Panc1 (cell line): ENCODE results near the gene SIN3B. TPM values are rescaled to one million over a fixed set of nuclear protein-coding genes. Genes with fewer than 3 reads are reported as not detected.

ENCODE experiments used
- ATAC-seq: fragments of 200-7000 bp; cut with Tn5 transposase; 2 replicates; pipeline ENCODE4 v1.9.1; 2020; ENCODE audit warnings: mild to moderate bottlenecking, moderate library complexity
- BruUV-seq: library from RNA; stranded (reverse); fragments of 400-500 nt; replicated peaks from 2 replicates; lab custom pipeline; 2021; lab: Mats Ljungman, UMichigan
- CTCF ChIA-PET: fragments of 300-600 bp; sonication (Branson Sonifier 250); formaldehyde crosslinking; loops from one replicate; lab custom pipeline; 2022; ENCODE audit warnings: antibody characterized with exemption; lab: Charles Lee
- POLR2A ChIA-PET: fragments of 300-600 bp; sonication (Branson Sonifier 250); formaldehyde crosslinking; loops from one replicate; lab custom pipeline; 2022; ENCODE audit warnings: antibody characterized with exemption; lab: Charles Lee
- DNase-seq: peaks from one replicate; pipeline ENCODE4 v3.0.0-alpha.2; 2010; ENCODE audit warnings: low read depth, low spot score
- H3K27ac ChIP-seq: 2 replicates; pipeline ENCODE4 v1.5.1; 2011; ENCODE audit warnings: mild to moderate bottlenecking, low read length, inconsistent platforms
- H3K27me3 ChIP-seq: fragments of 200-500 bp; sonication (Bioruptor generic); 2 replicates; pipeline ENCODE4 v1.6.0; 2014; ENCODE audit warnings: low read length, inconsistent platforms; ENCODE audit not compliant: control insufficient read depth, insufficient read depth
- H3K36me3 ChIP-seq: fragments of 200-500 bp; sonication (Bioruptor generic); 2 replicates; pipeline ENCODE4 v1.5.1; 2014; ENCODE audit warnings: inconsistent platforms, mild to moderate bottlenecking, low read length, moderate library complexity; ENCODE audit not compliant: control insufficient read depth, insufficient read depth
- H3K4me1 ChIP-seq: 2 replicates; pipeline ENCODE4 v1.5.1; 2011; ENCODE audit warnings: inconsistent platforms, mild to moderate bottlenecking, low read length, moderate library complexity; ENCODE audit not compliant: control insufficient read depth, insufficient read depth
- H3K4me3 ChIP-seq, 2 experiments: 2 replicates each; pipeline ENCODE4 v1.5.1; 2011 to 2012; ENCODE audit warnings: low read depth in 2 of 2, low read length in 2 of 2, mild to moderate bottlenecking in 2 of 2, inconsistent platforms in 1 of 2, moderate library complexity in 1 of 2
- H3K9me3 ChIP-seq: fragments of 200-500 bp; sonication (Bioruptor generic); 2 replicates; pipeline ENCODE4 v1.5.1; 2014; ENCODE audit warnings: low read depth, mild to moderate bottlenecking, inconsistent platforms, low read length, moderate library complexity; ENCODE audit not compliant: control insufficient read depth, insufficient read depth
- CTCF ChIP-seq: fragments of 450-650 bp; IDR thresholded peaks from 2 replicates; pipeline ENCODE4 v1.5.1; 2017; ENCODE audit warnings: mild to moderate bottlenecking
- POLR2AphosphoS5 ChIP-seq: IDR thresholded peaks from 2 replicates; pipeline ENCODE4 v1.6.1; 2012; ENCODE audit warnings: mild to moderate bottlenecking, low read depth, low read length, moderate library complexity
- SIN3A ChIP-seq: IDR thresholded peaks from 2 replicates; pipeline ENCODE4 v1.6.1; 2012; ENCODE audit warnings: low read depth, mild to moderate bottlenecking, low read length, moderate library complexity, borderline replicate concordance; ENCODE audit not compliant: insufficient read depth
- TCF7L2 ChIP-seq: IDR thresholded peaks from 2 replicates; pipeline ENCODE4 v1.6.1; 2011; ENCODE audit warnings: mild to moderate bottlenecking, low read depth, low read length, inconsistent platforms
- in situ Hi-C: cut with HindIII; loops from 2 replicates; pipeline ENCODE4 v1.10.0; 2016; ENCODE audit warnings: low sequenced_read_pairs, low pct_unique_long_range_greater_than_20kb
- intact Hi-C: fragments of 100-400 bp; cut with micrococcal nuclease; formaldehyde crosslinking; loops from one replicate; pipeline ENCODE4 v1.10.0; 2022; ENCODE audit not compliant: unreplicated experiment
- total RNA-seq: library from RNA; stranded (reverse); gene quantifications from one replicate; pipeline ENCODE4 v1.2.1, GENCODE V29; 2021; ENCODE audit not compliant: unreplicated experiment
- TF ChIP-seq, protein P1 (sequence below), 2 experiments: IDR thresholded peaks; 2 replicates each; pipeline ENCODE4 v1.6.1; 2011 to 2012; ENCODE audit warnings: low read depth in 2 of 2, control low read depth in 1 of 2, low read length in 1 of 2, mild to moderate bottlenecking in 1 of 2, moderate library complexity in 1 of 2; ENCODE audit not compliant: insufficient read depth in 1 of 2

SIN3B gene
- total RNA-seq, 1 experiment from 2014 or later = 47.0 TPM

DNA sequence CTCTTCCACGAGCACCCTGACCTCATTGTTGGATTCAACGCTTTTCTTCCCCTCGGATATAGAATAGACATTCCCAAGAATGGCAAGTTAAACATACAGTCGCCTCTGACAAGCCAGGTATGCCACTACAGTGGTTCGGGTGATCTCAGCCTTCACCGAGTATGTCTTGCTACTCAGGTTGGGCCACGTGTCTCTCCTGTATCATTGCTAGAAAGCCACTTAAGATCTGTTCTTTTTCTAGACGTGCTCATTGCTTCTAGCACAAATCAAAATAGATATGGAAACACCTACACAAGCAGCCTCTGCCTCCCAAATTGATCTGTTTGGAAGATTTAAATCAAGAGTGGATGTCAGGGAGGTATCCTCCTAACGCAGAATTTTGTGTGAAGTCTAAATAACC lies 2.3 kb downstream of the SIN3B start:
- TF ChIP-seq SIN3A (no peak), CTCF (no peak), TCF7L2 (no peak), POLR2AphosphoS5 (no peak)
- TF ChIP-seq, protein P1, sequence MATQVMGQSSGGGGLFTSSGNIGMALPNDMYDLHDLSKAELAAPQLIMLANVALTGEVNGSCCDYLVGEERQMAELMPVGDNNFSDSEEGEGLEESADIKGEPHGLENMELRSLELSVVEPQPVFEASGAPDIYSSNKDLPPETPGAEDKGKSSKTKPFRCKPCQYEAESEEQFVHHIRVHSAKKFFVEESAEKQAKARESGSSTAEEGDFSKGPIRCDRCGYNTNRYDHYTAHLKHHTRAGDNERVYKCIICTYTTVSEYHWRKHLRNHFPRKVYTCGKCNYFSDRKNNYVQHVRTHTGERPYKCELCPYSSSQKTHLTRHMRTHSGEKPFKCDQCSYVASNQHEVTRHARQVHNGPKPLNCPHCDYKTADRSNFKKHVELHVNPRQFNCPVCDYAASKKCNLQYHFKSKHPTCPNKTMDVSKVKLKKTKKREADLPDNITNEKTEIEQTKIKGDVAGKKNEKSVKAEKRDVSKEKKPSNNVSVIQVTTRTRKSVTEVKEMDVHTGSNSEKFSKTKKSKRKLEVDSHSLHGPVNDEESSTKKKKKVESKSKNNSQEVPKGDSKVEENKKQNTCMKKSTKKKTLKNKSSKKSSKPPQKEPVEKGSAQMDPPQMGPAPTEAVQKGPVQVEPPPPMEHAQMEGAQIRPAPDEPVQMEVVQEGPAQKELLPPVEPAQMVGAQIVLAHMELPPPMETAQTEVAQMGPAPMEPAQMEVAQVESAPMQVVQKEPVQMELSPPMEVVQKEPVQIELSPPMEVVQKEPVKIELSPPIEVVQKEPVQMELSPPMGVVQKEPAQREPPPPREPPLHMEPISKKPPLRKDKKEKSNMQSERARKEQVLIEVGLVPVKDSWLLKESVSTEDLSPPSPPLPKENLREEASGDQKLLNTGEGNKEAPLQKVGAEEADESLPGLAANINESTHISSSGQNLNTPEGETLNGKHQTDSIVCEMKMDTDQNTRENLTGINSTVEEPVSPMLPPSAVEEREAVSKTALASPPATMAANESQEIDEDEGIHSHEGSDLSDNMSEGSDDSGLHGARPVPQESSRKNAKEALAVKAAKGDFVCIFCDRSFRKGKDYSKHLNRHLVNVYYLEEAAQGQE (IDR thresholded peaks at IDR 0.05; ENCODE audit: insufficient read depth in 1 of 2, low read depth in 2 of 2, low read length in 1 of 2) = no peak
- no peak for DNase-seq
- in situ Hi-C loops = no loop called here
- CTCF ChIA-PET = no interaction called here
- Histone ChIP-seq H3K27ac (no peak overlapping the region), H3K4me3 (no peak overlapping the region), H3K4me1 (no peaks in the 10 kb centered on the region; the same call in 1 of the 2 replicates), H3K9me3 (no peaks in the 10 kb centered on the region), H3K36me3 (peaks cover 3% of the 10 kb centered on the region; the same call in 1 of the 2 replicates), H3K27me3 (no peaks in the 10 kb centered on the region)
- intact Hi-C loops = no loop called here
- no peak for ATAC-seq
- no TSS peak for BruUV-seq
- POLR2A ChIA-PET = no interaction called here

GRCh38 chr19:16834747-16835146 lies 5.5 kb downstream of the SIN3B start:
- Histone ChIP-seq H3K9me3 (no peaks in the 10 kb centered on the region), H3K27ac (no peak overlapping the region), H3K36me3 (peaks cover 1% of the 10 kb centered on the region; the same call in 1 of the 2 replicates), H3K4me1 (no peaks in the 10 kb centered on the region; the same call in 1 of the 2 replicates), H3K27me3 (no peaks in the 10 kb centered on the region), H3K4me3 (no peak overlapping the region)
- in situ Hi-C loops (no loop called here), intact Hi-C loops (no loop called here)
- ATAC-seq (no peak), DNase-seq (no peak)
- POLR2A ChIA-PET = no interaction called here
- no TSS peak for BruUV-seq
- CTCF ChIA-PET = no interaction called here
- TF ChIP-seq, protein P1 (IDR thresholded peaks at IDR 0.05; ENCODE audit: insufficient read depth in 1 of 2, low read depth in 2 of 2, low read length in 1 of 2) = no peak
- TF ChIP-seq TCF7L2 = no peak
